GM12878 (cell line): ENCODE data around the gene DLG1. TPM values are rescaled to one million over a fixed set of nuclear protein-coding genes. Genes with fewer than 3 reads are reported as not detected.

Experiments used
- ATAC-seq: fragments of 200-7000 bp; cut with Tn5 transposase; 3 replicates; pipeline ENCODE4 v1.9.1; 2020; ENCODE audit warnings: mild to moderate bottlenecking, moderate library complexity
- BruUV-seq: library from RNA; stranded (reverse); fragments of 400-500 nt; replicated peaks from 2 replicates; lab custom pipeline; 2021; lab: Mats Ljungman, UMichigan
- CTCF ChIA-PET: fragments of 300-600 bp; sonication (Branson Sonifier 250); formaldehyde crosslinking; extraction: SDS; loops from one replicate; lab custom pipeline; 2021; ENCODE audit warnings: inconsistent platforms; lab: Yijun Ruan, JAX
- POLR2A ChIA-PET: fragments of 350-600 bp; formaldehyde crosslinking; extraction: SDS; loops from one replicate; lab custom pipeline; 2021; ENCODE audit warnings: inconsistent platforms; lab: Charles Lee
- RAD21 ChIA-PET: fragments of 300-600 bp; sonication (Branson Sonifier 250); formaldehyde crosslinking; loops from one replicate; lab custom pipeline; 2023; ENCODE audit warnings: antibody characterized with exemption; ENCODE audit not compliant: unreplicated experiment; lab: Charles Lee
- SMC1A ChIA-PET: fragments of 300-600 bp; sonication (Branson Sonifier 250); formaldehyde crosslinking; loops from one replicate; lab custom pipeline; 2023; ENCODE audit not compliant: unreplicated experiment, uncharacterized antibody; lab: Charles Lee
- DNase-seq: peaks from one replicate; pipeline ENCODE4 v3.0.0-alpha.2; 2011; ENCODE audit warnings: low read depth, low spot score
- FAIRE-seq: peaks from 3 replicates; lab custom pipeline; 2011; peaks lifted over from hg19 to GRCh38; lab: Jason Lieb, UNC
- H2AFZ ChIP-seq: 2 replicates; pipeline ENCODE4 v1.6.0; 2011; ENCODE audit warnings: low read depth, low read length, control low read depth; ENCODE audit not compliant: control insufficient read depth
- H3K27ac ChIP-seq: 2 replicates; pipeline ENCODE4 v1.5.1; 2011; ENCODE audit warnings: control low read depth; ENCODE audit not compliant: control insufficient read depth, insufficient read depth
- H3K27me3 ChIP-seq, 2 experiments: replicated peaks in 1 of 2; 2 replicates each; pipeline versions ENCODE4 v1.6.0 to v1.6.1; 2011; ENCODE audit warnings: low read length in 1 of 2; ENCODE audit not compliant: control insufficient read depth in 2 of 2, insufficient read depth in 2 of 2
- H3K36me3 ChIP-seq, 2 experiments: 2 replicates each; pipeline ENCODE4 v1.5.1; 2011; ENCODE audit warnings: low read length in 1 of 2; ENCODE audit not compliant: control insufficient read depth in 2 of 2, insufficient read depth in 2 of 2
- H3K4me1 ChIP-seq: 2 replicates; pipeline ENCODE4 v1.6.1; 2011; ENCODE audit warnings: mild to moderate bottlenecking, low read length, moderate library complexity, mixed read lengths; ENCODE audit not compliant: control insufficient read depth, insufficient read depth
- H3K4me2 ChIP-seq: 2 replicates; pipeline ENCODE4 v1.6.0; 2011; ENCODE audit warnings: control low read depth; ENCODE audit not compliant: control insufficient read depth, insufficient read depth
- H3K4me3 ChIP-seq: fragments of 200-600 bp; sonication (generic); 2 replicates; pipeline ENCODE4 v1.5.1; 2016
- H3K79me2 ChIP-seq: 2 replicates; pipeline ENCODE4 v1.6.0; 2011; ENCODE audit warnings: low read length; ENCODE audit not compliant: control insufficient read depth, insufficient read depth
- H3K9ac ChIP-seq: 2 replicates; pipeline ENCODE4 v1.8.0; 2011; ENCODE audit warnings: low read length, control low read depth, mixed read lengths; ENCODE audit not compliant: control insufficient read depth, insufficient read depth
- H3K9me3 ChIP-seq: replicated peaks from 3 replicates; pipeline ENCODE4 v1.5.1; 2011; ENCODE audit warnings: mild to moderate bottlenecking, low read length; ENCODE audit not compliant: control insufficient read depth, insufficient read depth
- H4K20me1 ChIP-seq: 2 replicates; pipeline ENCODE4 v1.6.0; 2011; ENCODE audit not compliant: control insufficient read depth, insufficient read depth
- ESRRA ChIP-seq: IDR thresholded peaks from 2 replicates; pipeline ENCODE4 v1.6.1; 2012; ENCODE audit warnings: mild to moderate bottlenecking, low read length, improper control_type of control experiment
- FOXK2 ChIP-seq: fragments of 450-650 bp; IDR thresholded peaks from 2 replicates; pipeline ENCODE4 v1.6.1; 2017; ENCODE audit warnings: mild to moderate bottlenecking, moderate library complexity
- HDGF ChIP-seq: fragments of 450-650 bp; IDR thresholded peaks from 2 replicates; pipeline ENCODE4 v1.6.1; 2016; ENCODE audit warnings: antibody characterized with exemption
- SMAD1 ChIP-seq: fragments of 450-650 bp; IDR thresholded peaks from 2 replicates; pipeline ENCODE4 v1.6.1; 2018; ENCODE audit warnings: mild to moderate bottlenecking, low read depth; ENCODE audit not compliant: partially characterized antibody
- ZNF384 ChIP-seq: IDR thresholded peaks from 2 replicates; pipeline ENCODE4 v1.6.1; 2012; ENCODE audit warnings: low read depth, mild to moderate bottlenecking, low read length, improper control_type of control experiment, borderline replicate concordance
- WGBS: methylation state at CpG from one replicate; pipeline ENCODE4 v1.1.6; 2016; ENCODE audit warnings: low lambda C conversion rate; ENCODE audit not compliant: insufficient replicate concordance, insufficient coverage; ENCODE audit errors: missing lambda C conversion rate; 5-methylcytosine and 5-hydroxymethylcytosine counted together
- in situ Hi-C: fragments of 300-500 bp; cut with MboI; formaldehyde crosslinking; loops from 9 replicates; pipeline ENCODE4 v1.14.3; 2018; ENCODE audit warnings: mixed read lengths
- intact Hi-C: fragments of 100-400 bp; cut with micrococcal nuclease; formaldehyde crosslinking; loops from one replicate; pipeline ENCODE4 v1.14.2; 2022; ENCODE audit not compliant: unreplicated experiment
- polyA plus RNA-seq, 11 experiments: library from polyadenylated mRNA; depleted of rRNA in 4 of 11; unstranded in 6 of 11; stranded (reverse) in 5 of 11; fragments of >200 nt; fragmentation: Nextera tagmentation in 4 of 11; fragmentation: Illumina TruSeq in 1 of 11; extraction: Ambion mirVana in 4 of 11; extraction: Trizol in 1 of 11; gene quantifications; 1 replicate in 1 of 11; 2 replicates in 10 of 11; pipeline versions ENCODE4 v1.2.1 to v1.2.3, GENCODE V29; 2011 to 2016; ENCODE audit warnings: inconsistent platforms in 2 of 11, missing spikeins in 2 of 11, low read depth in 1 of 11
- total RNA-seq, 4 experiments: library from RNA; depleted of rRNA in 3 of 4; stranded (reverse); fragments of >200 nt in 3 of 4; fragmentation: Illumina TruSeq in 1 of 4; extraction: Trizol in 1 of 4; gene quantifications; 2 replicates each; pipeline versions ENCODE4 v1.2.1 to v1.2.3, GENCODE V29; 2013 to 2021
- TF ChIP-seq, protein P1 (sequence below): fragments of 450-650 bp; formaldehyde crosslinking; IDR thresholded peaks from 2 replicates; pipeline ENCODE4 v1.4.0; 2020; ENCODE audit warnings: mild to moderate bottlenecking, moderate library complexity

The DLG1 gene
- total and polyA plus RNA-seq, 10 of the 15 experiments (the other 5 are each of a cell fraction or from before 2014, with no cell fraction given): 9.2 to 63.1 (median 40.1) TPM

DNA sequence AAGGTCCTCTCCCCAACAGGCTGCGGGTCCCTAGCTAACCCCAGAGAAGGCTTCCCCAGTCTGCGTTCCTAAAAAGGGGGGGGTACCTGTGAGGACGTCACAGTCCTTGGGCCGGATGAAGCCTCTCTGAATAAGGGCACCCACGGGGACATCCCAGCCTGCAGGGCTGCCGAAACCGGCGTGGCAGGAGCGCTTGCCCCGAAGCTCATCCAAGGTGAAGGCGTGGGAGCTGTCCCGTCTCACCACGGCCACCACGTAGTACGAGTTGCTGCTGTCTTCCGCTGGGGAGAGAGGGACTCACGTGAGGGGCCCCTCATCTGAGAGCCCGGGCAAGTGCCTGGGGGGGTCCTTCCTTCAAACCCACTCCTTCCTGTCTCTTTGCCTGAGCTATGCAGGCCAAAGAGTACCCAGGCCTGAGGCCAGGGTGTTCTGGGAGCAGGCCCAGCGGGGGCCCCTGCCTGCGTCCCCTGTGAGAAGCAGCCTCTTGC, 288.8 kb downstream of the DLG1 start (continued):
- TF ChIP-seq, protein P1, sequence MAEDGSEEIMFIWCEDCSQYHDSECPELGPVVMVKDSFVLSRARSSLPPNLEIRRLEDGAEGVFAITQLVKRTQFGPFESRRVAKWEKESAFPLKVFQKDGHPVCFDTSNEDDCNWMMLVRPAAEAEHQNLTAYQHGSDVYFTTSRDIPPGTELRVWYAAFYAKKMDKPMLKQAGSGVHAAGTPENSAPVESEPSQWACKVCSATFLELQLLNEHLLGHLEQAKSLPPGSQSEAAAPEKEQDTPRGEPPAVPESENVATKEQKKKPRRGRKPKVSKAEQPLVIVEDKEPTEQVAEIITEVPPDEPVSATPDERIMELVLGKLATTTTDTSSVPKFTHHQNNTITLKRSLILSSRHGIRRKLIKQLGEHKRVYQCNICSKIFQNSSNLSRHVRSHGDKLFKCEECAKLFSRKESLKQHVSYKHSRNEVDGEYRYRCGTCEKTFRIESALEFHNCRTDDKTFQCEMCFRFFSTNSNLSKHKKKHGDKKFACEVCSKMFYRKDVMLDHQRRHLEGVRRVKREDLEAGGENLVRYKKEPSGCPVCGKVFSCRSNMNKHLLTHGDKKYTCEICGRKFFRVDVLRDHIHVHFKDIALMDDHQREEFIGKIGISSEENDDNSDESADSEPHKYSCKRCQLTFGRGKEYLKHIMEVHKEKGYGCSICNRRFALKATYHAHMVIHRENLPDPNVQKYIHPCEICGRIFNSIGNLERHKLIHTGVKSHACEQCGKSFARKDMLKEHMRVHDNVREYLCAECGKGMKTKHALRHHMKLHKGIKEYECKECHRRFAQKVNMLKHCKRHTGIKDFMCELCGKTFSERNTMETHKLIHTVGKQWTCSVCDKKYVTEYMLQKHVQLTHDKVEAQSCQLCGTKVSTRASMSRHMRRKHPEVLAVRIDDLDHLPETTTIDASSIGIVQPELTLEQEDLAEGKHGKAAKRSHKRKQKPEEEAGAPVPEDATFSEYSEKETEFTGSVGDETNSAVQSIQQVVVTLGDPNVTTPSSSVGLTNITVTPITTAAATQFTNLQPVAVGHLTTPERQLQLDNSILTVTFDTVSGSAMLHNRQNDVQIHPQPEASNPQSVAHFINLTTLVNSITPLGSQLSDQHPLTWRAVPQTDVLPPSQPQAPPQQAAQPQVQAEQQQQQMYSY (CRISPR knock-in tag): no peak

DNA sequence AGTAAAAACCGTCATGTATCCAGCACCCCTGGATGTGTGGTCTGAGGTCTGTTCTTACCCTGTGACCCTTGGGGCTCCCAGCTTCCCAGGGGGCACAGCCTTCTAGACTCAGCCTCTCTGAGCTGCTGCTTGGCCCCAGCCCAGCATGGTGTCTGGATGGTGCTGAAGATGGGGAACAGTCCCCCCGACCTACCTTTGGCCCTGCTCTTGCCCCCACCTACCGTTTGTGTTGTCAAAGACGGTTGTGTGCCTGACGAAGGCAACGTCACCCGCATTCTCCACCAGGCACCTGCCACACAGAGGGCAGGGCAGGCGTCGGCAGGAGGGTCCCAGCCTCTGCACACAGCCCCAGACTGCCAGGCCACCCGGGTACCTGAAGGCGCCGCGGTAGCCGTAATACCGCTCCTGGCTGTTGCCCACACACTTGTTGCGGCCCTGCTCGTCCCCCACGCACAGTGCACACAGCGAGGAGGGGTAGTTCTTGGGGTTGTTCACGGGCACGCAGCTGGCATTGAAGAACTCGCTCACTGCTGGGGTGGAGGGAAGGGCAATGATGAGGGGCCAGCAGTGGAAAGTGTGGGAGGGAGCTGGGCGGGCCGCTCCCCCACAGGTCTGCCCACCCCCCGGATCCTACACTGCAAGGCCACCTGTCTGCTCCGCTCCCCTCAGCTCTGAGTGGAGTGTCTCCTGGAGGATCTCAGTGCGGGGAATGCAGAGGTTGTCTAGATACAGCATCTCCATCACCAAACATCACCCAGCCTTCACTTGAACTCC, 289.8 kb downstream of the DLG1 start:
- in situ Hi-C loops: no loop called here
- no TSS peak for BruUV-seq
- Histone ChIP-seq H3K4me1 (peaks cover 5% of the 10 kb centered on the region), H3K4me3 (no peak overlapping the region), H3K36me3 (no peaks in the 10 kb centered on the region), H4K20me1 (no peaks in the 10 kb centered on the region), H3K4me2 (no peak overlapping the region), H3K27ac (no peak overlapping the region)
- CTCF ChIA-PET: interaction anchor here (0.9 kb wide), 1 partner anchor 23 kb away, joined by 3 read pairs; no protein-coding TSS in a partner anchor
- POLR2A ChIA-PET: interaction anchor here (0.6 to 1.1 kb wide), 3 partner anchors 9 to 45 kb away, joined by 3 to 4 read pairs (median 3); no protein-coding TSS in a partner anchor
- no peak for ATAC-seq
- RAD21 ChIA-PET: interaction anchor here (1.4 kb wide), 1 partner anchor 14 kb away, joined by 6 read pairs; no protein-coding TSS in a partner anchor
- TF ChIP-seq FOXK2 (no peak), ESRRA (no peak), SMAD1 (no peak), HDGF (no peak), ZNF384 (no peak)
- TF ChIP-seq, all 136 proteins: peak for 0
- 83% methylated on average over 22 of the region's 27 CpGs for WGBS
- Histone ChIP-seq H3K9ac (no peak overlapping the region), H3K79me2 (no peaks in the 10 kb centered on the region), H3K9me3 (no peaks in the 10 kb centered on the region), H3K27me3 (no peaks in the 10 kb centered on the region), H2AFZ (no peak overlapping the region)
- no peak for FAIRE-seq
- SMC1A ChIA-PET: no interaction called here
- intact Hi-C loops: no loop called here
- no peak for DNase-seq
